GM23338 (cell line): ENCODE measurements around the gene ITGB5. TPM values are rescaled to one million over a fixed set of nuclear protein-coding genes. Genes with fewer than 3 reads are reported as not detected.

Experiments
- ATAC-seq: fragments of 200-7000 bp; cut with Tn5 transposase; 3 replicates; pipeline ENCODE4 v1.9.1; 2020
- DNase-seq: peaks from one replicate; pipeline ENCODE4 v3.0.0-alpha.2; 2015; ENCODE audit warnings: low spot score
- H2AFZ ChIP-seq: fragments of 200-600 bp; sonication (generic); 2 replicates; pipeline ENCODE4 v1.8.0; 2016; ENCODE audit warnings: antibody characterized with exemption, mild to moderate bottlenecking, moderate library complexity
- H3F3A ChIP-seq: fragments of 200-600 bp; sonication (generic); replicated peaks from 2 replicates; pipeline ENCODE4 v1.8.0; 2017; ENCODE audit warnings: antibody characterized with exemption, mixed run types, low read depth
- H3K27ac ChIP-seq: fragments of 200-600 bp; sonication (generic); 2 replicates; pipeline ENCODE4 v1.6.1; 2016; ENCODE audit warnings: low read depth
- H3K27me3 ChIP-seq: fragments of 200-600 bp; sonication (generic); 2 replicates; pipeline ENCODE4 v1.8.0; 2016; ENCODE audit warnings: mild to moderate bottlenecking, mixed run types, moderate library complexity; ENCODE audit not compliant: insufficient read depth
- H3K36me3 ChIP-seq: fragments of 200-600 bp; sonication (generic); 2 replicates; pipeline ENCODE4 v1.8.0; 2016; ENCODE audit warnings: mild to moderate bottlenecking; ENCODE audit not compliant: insufficient read depth
- H3K4me1 ChIP-seq: fragments of 200-600 bp; sonication (generic); 2 replicates; pipeline ENCODE4 v1.8.0; 2016; ENCODE audit warnings: mild to moderate bottlenecking, moderate library complexity; ENCODE audit not compliant: insufficient read depth
- H3K4me2 ChIP-seq: fragments of 200-600 bp; sonication (generic); 2 replicates; pipeline ENCODE4 v1.7.1; 2017; ENCODE audit warnings: mixed run types
- H3K4me3 ChIP-seq: fragments of 200-600 bp; sonication (generic); 2 replicates; pipeline ENCODE4 v1.6.1; 2016; ENCODE audit warnings: mixed run types
- H3K79me2 ChIP-seq: fragments of 200-600 bp; sonication (generic); replicated peaks from 2 replicates; pipeline ENCODE4 v1.8.0; 2017; ENCODE audit warnings: mild to moderate bottlenecking; ENCODE audit not compliant: insufficient read depth
- H3K9me2 ChIP-seq: fragments of 200-600 bp; sonication (generic); 2 replicates; pipeline ENCODE4 v1.8.0; 2017; ENCODE audit not compliant: insufficient read depth
- H4K20me1 ChIP-seq: fragments of 200-600 bp; sonication (generic); replicated peaks from 2 replicates; pipeline ENCODE4 v1.8.0; 2017; ENCODE audit warnings: mild to moderate bottlenecking; ENCODE audit not compliant: insufficient read depth
- H3K27ac Mint-ChIP-seq: 2 replicates; pipeline ENCODE4 v1.8.0; 2020; ENCODE audit warnings: inconsistent platforms, mild to moderate bottlenecking, moderate library complexity, mixed read lengths
- H3K27me3 Mint-ChIP-seq: 3 replicates; pipeline ENCODE4 v1.8.0; 2022; ENCODE audit warnings: low read depth, mild to moderate bottlenecking, moderate library complexity, mixed read lengths, inconsistent platforms; ENCODE audit not compliant: insufficient read depth, poor library complexity
- H3K36me3 Mint-ChIP-seq: 3 replicates; pipeline ENCODE4 v1.8.0; 2021; ENCODE audit warnings: low read depth, mild to moderate bottlenecking, inconsistent platforms, moderate library complexity, mixed read lengths
- H3K4me1 Mint-ChIP-seq: 3 replicates; pipeline ENCODE4 v1.8.0; 2020; ENCODE audit warnings: mild to moderate bottlenecking, inconsistent platforms, mixed read lengths
- H3K4me3 Mint-ChIP-seq: 3 replicates; pipeline ENCODE4 v1.8.0; 2021; ENCODE audit warnings: moderate library complexity, mild to moderate bottlenecking, inconsistent platforms, mixed read lengths
- H3K9me3 Mint-ChIP-seq: 3 replicates; pipeline ENCODE4 v1.8.0; 2020; ENCODE audit warnings: moderate library complexity, mild to moderate bottlenecking, inconsistent platforms, mixed read lengths
- CREB1 ChIP-seq: fragments of 250-450 bp; sonication (Bioruptor Pico); IDR thresholded peaks from 2 replicates; pipeline ENCODE4 v1.5.0; 2020; ENCODE audit warnings: low read depth, mild to moderate bottlenecking, moderate library complexity
- EZH2 ChIP-seq: fragments of 200-600 bp; sonication (generic); IDR thresholded peaks from one replicate; pipeline ENCODE4 v1.8.0; 2017; ENCODE audit warnings: antibody characterized with exemption, mild to moderate bottlenecking, low read depth; ENCODE audit not compliant: unreplicated experiment
- EZH2phosphoT487 ChIP-seq: fragments of 200-600 bp; sonication (generic); IDR thresholded peaks from one replicate; pipeline ENCODE4 v1.8.1; 2018; ENCODE audit warnings: antibody characterized with exemption; ENCODE audit not compliant: unreplicated experiment
- JUNB ChIP-seq: IDR thresholded peaks from one replicate; pipeline ENCODE4 v1.6.1; 2016; ENCODE audit warnings: antibody characterized with exemption; ENCODE audit not compliant: unreplicated experiment
- NANOG ChIP-seq: IDR thresholded peaks from 2 replicates; pipeline ENCODE4 v1.6.1; 2016; ENCODE audit warnings: antibody characterized with exemption, borderline replicate concordance
- POLR2AphosphoS5 ChIP-seq: IDR thresholded peaks from 2 replicates; pipeline ENCODE4 v1.6.1; 2016; ENCODE audit warnings: antibody characterized with exemption, low read depth
- STAT1 ChIP-seq: IDR thresholded peaks from one replicate; pipeline ENCODE4 v1.6.1; 2016; ENCODE audit warnings: antibody characterized with exemption; ENCODE audit not compliant: unreplicated experiment
- ZNF114 ChIP-seq: fragments of 250-450 bp; sonication (Bioruptor Pico); IDR thresholded peaks from 2 replicates; pipeline ENCODE4 v1.5.0; 2020; ENCODE audit warnings: mild to moderate bottlenecking, moderate library complexity
- polyA plus RNA-seq: library from polyadenylated mRNA; unstranded; fragments of >200 nt; fragmentation: Nextera tagmentation; extraction: Ambion mirVana; gene quantifications from 2 replicates; pipeline ENCODE4 v1.2.1, GENCODE V29; 2016
- total RNA-seq: library from RNA; depleted of rRNA; stranded (reverse); fragments of >200 nt; shearing (Covaris generic); gene quantifications from 2 replicates; pipeline ENCODE4 v1.2.3, GENCODE V29; 2014
- TF ChIP-seq, protein P1 (sequence below), 2 experiments: fragments of 200-600 bp in 1 of 2; sonication (generic) in 1 of 2; conservative IDR thresholded peaks; 2 replicates each; pipeline versions ENCODE4 v1.5.1 to v1.6.1; 2016 to 2017; ENCODE audit warnings: antibody characterized with exemption in 2 of 2, low read depth in 2 of 2, mild to moderate bottlenecking in 2 of 2, moderate library complexity in 1 of 2
- TF ChIP-seq, protein P2 (sequence below): IDR thresholded peaks from 2 replicates; pipeline ENCODE4 v1.6.1; 2016; ENCODE audit warnings: antibody characterized with exemption
- TF ChIP-seq, protein P3 (sequence below): fragments of 250-450 bp; sonication (Bioruptor Pico); IDR thresholded peaks from 2 replicates; pipeline ENCODE4 v1.5.0; 2020; ENCODE audit warnings: mild to moderate bottlenecking, moderate library complexity

The ITGB5 gene
- total and polyA plus RNA-seq, 2 experiments from 2014 or later = 68.2 to 269 TPM

DNA sequence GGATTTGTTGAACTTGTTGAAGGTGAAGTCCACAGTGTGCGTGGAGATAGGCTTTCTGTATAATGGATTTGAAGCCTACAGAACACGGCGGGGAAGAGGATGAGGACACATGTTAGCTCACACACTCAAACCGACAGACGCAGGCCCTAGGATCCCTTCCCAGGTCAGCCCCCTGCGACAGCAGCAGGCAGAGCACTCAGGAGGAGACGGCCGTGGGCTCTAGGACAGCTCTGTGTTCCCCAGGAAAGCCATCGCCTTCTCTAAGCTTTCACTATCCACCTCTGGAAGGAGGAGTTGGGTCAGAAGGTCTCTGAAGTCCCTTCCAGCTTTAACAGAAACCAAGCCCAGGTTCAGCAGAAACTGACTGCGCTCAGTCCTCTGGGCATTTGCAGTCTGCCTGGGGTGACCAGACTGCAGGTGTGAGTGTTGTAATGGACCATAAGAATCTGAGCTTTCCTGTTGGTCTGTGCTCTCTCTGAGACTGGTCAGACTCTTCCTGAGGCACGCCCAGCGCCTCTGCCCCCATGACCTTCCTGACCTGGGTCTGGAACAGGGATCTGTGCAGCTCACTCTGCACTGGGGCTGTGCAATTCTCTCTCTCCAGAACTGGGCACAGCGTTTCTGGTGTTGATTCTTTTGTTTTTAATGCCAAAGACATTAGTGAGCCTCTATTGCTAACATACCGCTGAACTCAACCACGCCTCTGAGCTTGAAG, 123.4 kb downstream of the ITGB5 start:
- H3K27me3 Mint-ChIP-seq = peaks cover 14% of the 10 kb centered on the region
- Histone ChIP-seq H2AFZ (no peak overlapping the region), H3K4me2 (no peak overlapping the region), H3K9me2 (peaks cover 3% of the 10 kb centered on the region; the same call in 1 of the 2 replicates), H3K36me3 (peaks cover 29% of the 10 kb centered on the region; the same call in 1 of the 2 replicates), H3K79me2 (no peaks in the 10 kb centered on the region), H3F3A (peaks cover 24% of the 10 kb centered on the region; the same call in 1 of the 2 replicates), H3K4me3 (no peak overlapping the region), H3K27me3 (no peaks in the 10 kb centered on the region), H4K20me1 (peaks cover 5% of the 10 kb centered on the region; the same call in 1 of the 2 replicates), H3K4me1 (peaks cover 10% of the 10 kb centered on the region), H3K27ac (no peak overlapping the region)
- DNase-seq = no peak
- H3K9me3 Mint-ChIP-seq = no peaks in the 10 kb centered on the region
- TF ChIP-seq, protein P1, sequence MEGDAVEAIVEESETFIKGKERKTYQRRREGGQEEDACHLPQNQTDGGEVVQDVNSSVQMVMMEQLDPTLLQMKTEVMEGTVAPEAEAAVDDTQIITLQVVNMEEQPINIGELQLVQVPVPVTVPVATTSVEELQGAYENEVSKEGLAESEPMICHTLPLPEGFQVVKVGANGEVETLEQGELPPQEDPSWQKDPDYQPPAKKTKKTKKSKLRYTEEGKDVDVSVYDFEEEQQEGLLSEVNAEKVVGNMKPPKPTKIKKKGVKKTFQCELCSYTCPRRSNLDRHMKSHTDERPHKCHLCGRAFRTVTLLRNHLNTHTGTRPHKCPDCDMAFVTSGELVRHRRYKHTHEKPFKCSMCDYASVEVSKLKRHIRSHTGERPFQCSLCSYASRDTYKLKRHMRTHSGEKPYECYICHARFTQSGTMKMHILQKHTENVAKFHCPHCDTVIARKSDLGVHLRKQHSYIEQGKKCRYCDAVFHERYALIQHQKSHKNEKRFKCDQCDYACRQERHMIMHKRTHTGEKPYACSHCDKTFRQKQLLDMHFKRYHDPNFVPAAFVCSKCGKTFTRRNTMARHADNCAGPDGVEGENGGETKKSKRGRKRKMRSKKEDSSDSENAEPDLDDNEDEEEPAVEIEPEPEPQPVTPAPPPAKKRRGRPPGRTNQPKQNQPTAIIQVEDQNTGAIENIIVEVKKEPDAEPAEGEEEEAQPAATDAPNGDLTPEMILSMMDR (conservative IDR thresholded peaks at IDR 0.05; ENCODE audit: low read depth in 2 of 2) = no peak
- no peak for TF ChIP-seq EZH2
- no peak for TF ChIP-seq POLR2AphosphoS5
- TF ChIP-seq EZH2phosphoT487 = no peak
- no peak for TF ChIP-seq CREB1
- TF ChIP-seq ZNF114 (CRISPR knock-in tag) = no peak
- TF ChIP-seq NANOG = no peak
- no peak for ATAC-seq
- no peak overlapping the region for H3K4me3 Mint-ChIP-seq
- peaks cover 58% of the 10 kb centered on the region for H3K36me3 Mint-ChIP-seq
- H3K4me1 Mint-ChIP-seq = peaks cover 12% of the 10 kb centered on the region
- H3K27ac Mint-ChIP-seq = no peak overlapping the region

DNA sequence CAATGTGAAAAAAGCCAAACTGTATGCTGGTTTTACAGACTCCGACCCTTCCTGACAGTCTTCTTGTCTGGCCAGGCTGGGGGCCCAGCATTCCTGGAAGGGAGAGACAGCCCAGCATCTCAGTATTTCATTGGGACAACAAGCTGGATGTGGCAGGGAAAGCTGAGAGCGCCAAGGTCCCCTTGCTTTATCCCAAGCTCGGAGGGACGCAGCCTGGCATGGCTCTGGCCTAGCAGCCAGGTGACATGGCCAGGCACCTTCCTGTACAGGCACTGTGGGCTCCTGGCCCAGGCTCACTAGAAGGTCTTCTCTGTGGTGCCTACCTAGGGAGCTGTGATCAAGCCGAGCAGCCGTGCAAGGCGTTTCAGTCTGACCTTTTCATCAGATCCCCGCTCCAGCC, 124.0 kb downstream of the ITGB5 start:
- Mint-ChIP-seq H3K4me1 (peaks cover 18% of the 10 kb centered on the region), H3K27me3 (peaks cover 14% of the 10 kb centered on the region), H3K27ac (no peak overlapping the region), H3K36me3 (peaks cover 53% of the 10 kb centered on the region), H3K4me3 (no peak overlapping the region), H3K9me3 (no peaks in the 10 kb centered on the region; the same call in 2 of the 3 replicates)
- no peaks in the 10 kb centered on the region for H3K27me3 ChIP-seq
- DNase-seq (no peak), ATAC-seq (no peak)
- H3K79me2 ChIP-seq = no peaks in the 10 kb centered on the region
- H2AFZ ChIP-seq = no peak overlapping the region
- H3K4me2 ChIP-seq = no peak overlapping the region
- H3K4me3 ChIP-seq = no peak overlapping the region
- H4K20me1 ChIP-seq = peaks cover 2% of the 10 kb centered on the region; the same call in 1 of the 2 replicates
- peaks cover 23% of the 10 kb centered on the region; the same call in 1 of the 2 replicates for H3K36me3 ChIP-seq
- H3K27ac ChIP-seq = no peak overlapping the region
- peaks cover 16% of the 10 kb centered on the region for H3K4me1 ChIP-seq
- H3F3A ChIP-seq = peaks cover 24% of the 10 kb centered on the region; the same call in 1 of the 2 replicates
- peaks cover 8% of the 10 kb centered on the region; the same call in 1 of the 2 replicates for H3K9me2 ChIP-seq
- TF ChIP-seq, protein P2, sequence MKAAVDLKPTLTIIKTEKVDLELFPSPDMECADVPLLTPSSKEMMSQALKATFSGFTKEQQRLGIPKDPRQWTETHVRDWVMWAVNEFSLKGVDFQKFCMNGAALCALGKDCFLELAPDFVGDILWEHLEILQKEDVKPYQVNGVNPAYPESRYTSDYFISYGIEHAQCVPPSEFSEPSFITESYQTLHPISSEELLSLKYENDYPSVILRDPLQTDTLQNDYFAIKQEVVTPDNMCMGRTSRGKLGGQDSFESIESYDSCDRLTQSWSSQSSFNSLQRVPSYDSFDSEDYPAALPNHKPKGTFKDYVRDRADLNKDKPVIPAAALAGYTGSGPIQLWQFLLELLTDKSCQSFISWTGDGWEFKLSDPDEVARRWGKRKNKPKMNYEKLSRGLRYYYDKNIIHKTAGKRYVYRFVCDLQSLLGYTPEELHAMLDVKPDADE = no peak
- no peak for TF ChIP-seq POLR2AphosphoS5
- TF ChIP-seq CREB1 = no peak
- no peak for TF ChIP-seq ZNF114 (CRISPR knock-in tag)
- no peak for TF ChIP-seq NANOG
- no peak for TF ChIP-seq JUNB
- TF ChIP-seq EZH2 = no peak
- TF ChIP-seq, protein P3, sequence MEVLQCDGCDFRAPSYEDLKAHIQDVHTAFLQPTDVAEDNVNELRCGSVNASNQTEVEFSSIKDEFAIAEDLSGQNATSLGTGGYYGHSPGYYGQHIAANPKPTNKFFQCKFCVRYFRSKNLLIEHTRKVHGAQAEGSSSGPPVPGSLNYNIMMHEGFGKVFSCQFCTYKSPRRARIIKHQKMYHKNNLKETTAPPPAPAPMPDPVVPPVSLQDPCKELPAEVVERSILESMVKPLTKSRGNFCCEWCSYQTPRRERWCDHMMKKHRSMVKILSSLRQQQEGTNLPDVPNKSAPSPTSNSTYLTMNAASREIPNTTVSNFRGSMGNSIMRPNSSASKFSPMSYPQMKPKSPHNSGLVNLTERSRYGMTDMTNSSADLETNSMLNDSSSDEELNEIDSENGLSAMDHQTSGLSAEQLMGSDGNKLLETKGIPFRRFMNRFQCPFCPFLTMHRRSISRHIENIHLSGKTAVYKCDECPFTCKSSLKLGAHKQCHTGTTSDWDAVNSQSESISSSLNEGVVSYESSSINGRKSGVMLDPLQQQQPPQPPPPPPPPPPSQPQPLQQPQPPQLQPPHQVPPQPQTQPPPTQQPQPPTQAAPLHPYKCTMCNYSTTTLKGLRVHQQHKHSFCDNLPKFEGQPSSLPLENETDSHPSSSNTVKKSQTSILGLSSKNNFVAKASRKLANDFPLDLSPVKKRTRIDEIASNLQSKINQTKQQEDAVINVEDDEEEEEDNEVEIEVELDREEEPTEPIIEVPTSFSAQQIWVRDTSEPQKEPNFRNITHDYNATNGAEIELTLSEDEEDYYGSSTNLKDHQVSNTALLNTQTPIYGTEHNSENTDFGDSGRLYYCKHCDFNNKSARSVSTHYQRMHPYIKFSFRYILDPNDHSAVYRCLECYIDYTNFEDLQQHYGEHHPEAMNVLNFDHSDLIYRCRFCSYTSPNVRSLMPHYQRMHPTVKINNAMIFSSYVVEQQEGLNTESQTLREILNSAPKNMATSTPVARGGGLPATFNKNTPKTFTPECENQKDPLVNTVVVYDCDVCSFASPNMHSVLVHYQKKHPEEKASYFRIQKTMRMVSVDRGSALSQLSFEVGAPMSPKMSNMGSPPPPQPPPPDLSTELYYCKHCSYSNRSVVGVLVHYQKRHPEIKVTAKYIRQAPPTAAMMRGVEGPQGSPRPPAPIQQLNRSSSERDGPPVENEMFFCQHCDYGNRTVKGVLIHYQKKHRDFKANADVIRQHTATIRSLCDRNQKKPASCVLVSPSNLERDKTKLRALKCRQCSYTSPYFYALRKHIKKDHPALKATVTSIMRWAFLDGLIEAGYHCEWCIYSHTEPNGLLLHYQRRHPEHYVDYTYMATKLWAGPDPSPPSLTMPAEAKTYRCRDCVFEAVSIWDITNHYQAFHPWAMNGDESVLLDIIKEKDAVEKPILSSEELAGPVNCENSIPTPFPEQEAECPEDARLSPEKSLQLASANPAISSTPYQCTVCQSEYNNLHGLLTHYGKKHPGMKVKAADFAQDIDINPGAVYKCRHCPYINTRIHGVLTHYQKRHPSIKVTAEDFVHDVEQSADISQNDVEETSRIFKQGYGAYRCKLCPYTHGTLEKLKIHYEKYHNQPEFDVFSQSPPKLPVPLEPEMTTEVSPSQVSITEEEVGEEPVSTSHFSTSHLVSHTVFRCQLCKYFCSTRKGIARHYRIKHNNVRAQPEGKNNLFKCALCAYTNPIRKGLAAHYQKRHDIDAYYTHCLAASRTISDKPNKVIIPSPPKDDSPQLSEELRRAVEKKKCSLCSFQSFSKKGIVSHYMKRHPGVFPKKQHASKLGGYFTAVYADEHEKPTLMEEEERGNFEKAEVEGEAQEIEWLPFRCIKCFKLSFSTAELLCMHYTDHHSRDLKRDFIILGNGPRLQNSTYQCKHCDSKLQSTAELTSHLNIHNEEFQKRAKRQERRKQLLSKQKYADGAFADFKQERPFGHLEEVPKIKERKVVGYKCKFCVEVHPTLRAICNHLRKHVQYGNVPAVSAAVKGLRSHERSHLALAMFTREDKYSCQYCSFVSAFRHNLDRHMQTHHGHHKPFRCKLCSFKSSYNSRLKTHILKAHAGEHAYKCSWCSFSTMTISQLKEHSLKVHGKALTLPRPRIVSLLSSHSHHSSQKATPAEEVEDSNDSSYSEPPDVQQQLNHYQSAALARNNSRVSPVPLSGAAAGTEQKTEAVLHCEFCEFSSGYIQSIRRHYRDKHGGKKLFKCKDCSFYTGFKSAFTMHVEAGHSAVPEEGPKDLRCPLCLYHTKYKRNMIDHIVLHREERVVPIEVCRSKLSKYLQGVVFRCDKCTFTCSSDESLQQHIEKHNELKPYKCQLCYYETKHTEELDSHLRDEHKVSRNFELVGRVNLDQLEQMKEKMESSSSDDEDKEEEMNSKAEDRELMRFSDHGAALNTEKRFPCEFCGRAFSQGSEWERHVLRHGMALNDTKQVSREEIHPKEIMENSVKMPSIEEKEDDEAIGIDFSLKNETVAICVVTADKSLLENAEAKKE (CRISPR knock-in tag) = no peak
- no peak for TF ChIP-seq STAT1
- TF ChIP-seq EZH2phosphoT487 = no peak
